Caco-2 (cell line): ENCODE measurements around the gene DNAH1. TPM values are rescaled to one million over a fixed set of nuclear protein-coding genes. Genes with fewer than 3 reads are reported as not detected.

Source experiments
- BruUV-seq: library from RNA; stranded (reverse); fragments of 400-500 nt; replicated peaks from 2 replicates; lab custom pipeline; 2021; lab: Mats Ljungman, UMichigan
- CTCF ChIA-PET: fragments of 300-600 bp; sonication (Branson Sonifier 250); formaldehyde crosslinking; loops from one replicate; lab custom pipeline; 2022; ENCODE audit warnings: antibody characterized with exemption; lab: Charles Lee
- POLR2A ChIA-PET: fragments of 300-600 bp; sonication (Branson Sonifier 250); formaldehyde crosslinking; loops from one replicate; lab custom pipeline; 2022; ENCODE audit warnings: antibody characterized with exemption; lab: Charles Lee
- DNase-seq, 2 experiments: peaks; one replicate each; pipeline versions ENCODE4 v3.0.0 to v3.0.0-alpha.2; 2020 to 2022
- H3K27me3 ChIP-seq: replicated peaks from 2 replicates; pipeline ENCODE4 v1.6.0; 2011; ENCODE audit warnings: low read length; ENCODE audit not compliant: control insufficient read depth, insufficient read depth
- H3K36me3 ChIP-seq: 2 replicates; pipeline ENCODE4 v1.5.1; 2011; ENCODE audit warnings: low read length; ENCODE audit not compliant: control insufficient read depth, insufficient read depth
- H3K4me1 ChIP-seq: fragments of 250-450 bp; sonication (Bioruptor Pico); 2 replicates; pipeline ENCODE4 v1.5.1; 2020; ENCODE audit warnings: mild to moderate bottlenecking
- H3K4me3 ChIP-seq: 2 replicates; pipeline ENCODE4 v1.5.1; 2011; ENCODE audit warnings: low read depth, mild to moderate bottlenecking, control low read depth, low read length
- H3K9me3 ChIP-seq: fragments of 250-450 bp; sonication (Bioruptor Pico); 2 replicates; pipeline ENCODE4 v1.5.1; 2020; ENCODE audit warnings: mild to moderate bottlenecking, moderate library complexity
- H3K27ac Mint-ChIP-seq: one replicate; pipeline ENCODE4 v1.8.0; 2022; ENCODE audit warnings: mixed read lengths; ENCODE audit not compliant: unreplicated experiment
- H3K27me3 Mint-ChIP-seq: one replicate; pipeline ENCODE4 v1.8.0; 2022; ENCODE audit warnings: mixed read lengths; ENCODE audit not compliant: insufficient read depth, unreplicated experiment
- H3K36me3 Mint-ChIP-seq: one replicate; pipeline ENCODE4 v1.8.0; 2022; ENCODE audit warnings: mild to moderate bottlenecking, mixed read lengths; ENCODE audit not compliant: insufficient read depth, unreplicated experiment
- H3K4me1 Mint-ChIP-seq: one replicate; pipeline ENCODE4 v1.8.0; 2022; ENCODE audit warnings: low read depth, mixed read lengths; ENCODE audit not compliant: unreplicated experiment
- H3K4me3 Mint-ChIP-seq: one replicate; pipeline ENCODE4 v1.8.0; 2022; ENCODE audit warnings: mild to moderate bottlenecking, moderate library complexity, mixed read lengths; ENCODE audit not compliant: unreplicated experiment
- H3K9me3 Mint-ChIP-seq: one replicate; pipeline ENCODE4 v1.8.0; 2022; ENCODE audit warnings: mixed read lengths; ENCODE audit not compliant: unreplicated experiment
- CTCF ChIP-seq, 2 experiments: fragments of 200-600 bp in 1 of 2; IDR thresholded peaks; 1 replicate in 1 of 2; 2 replicates in 1 of 2; pipeline versions ENCODE4 v1.5.1 to v1.8.0; 2011 to 2022; ENCODE audit warnings: antibody characterized with exemption in 1 of 2, control low read depth in 1 of 2, inconsistent platforms in 1 of 2, low read depth in 1 of 2, low read length in 1 of 2, mild to moderate bottlenecking in 1 of 2, moderate library complexity in 1 of 2; ENCODE audit not compliant: insufficient read depth in 1 of 2, severe bottlenecking in 1 of 2, unreplicated experiment in 1 of 2
- intact Hi-C: fragments of 100-400 bp; cut with micrococcal nuclease; formaldehyde crosslinking; loops from one replicate; pipeline ENCODE4 v1.10.0; 2022; ENCODE audit not compliant: unreplicated experiment
- total RNA-seq: library from RNA; stranded (reverse); gene quantifications from 2 replicates; pipeline ENCODE4 v1.2.3, GENCODE V29; 2022

DNAH1 gene
- total RNA-seq, 1 experiment from 2014 or later, result 4.1 TPM

GRCh38 chr3:52313774-52314188 is 2.3 kb upstream of the DNAH1 start:
- Mint-ChIP-seq H3K9me3 (no peaks in the 10 kb centered on the region), H3K27me3 (no peaks in the 10 kb centered on the region), H3K4me3 (no peak overlapping the region), H3K27ac (no peak overlapping the region), H3K4me1 (peaks cover 7% of the 10 kb centered on the region), H3K36me3 (peaks cover 4% of the 10 kb centered on the region)
- Histone ChIP-seq H3K27me3 (no peaks in the 10 kb centered on the region), H3K4me3 (no peak overlapping the region), H3K9me3 (no peaks in the 10 kb centered on the region), H3K36me3 (no peaks in the 10 kb centered on the region), H3K4me1 (peaks cover 17% of the 10 kb centered on the region)
- CTCF ChIA-PET, result no interaction called here
- no peak for TF ChIP-seq CTCF (IDR thresholded peaks at IDR 0.05; ENCODE audit: insufficient read depth in 1 of 2, low read depth in 1 of 2, low read length in 1 of 2, severe bottlenecking in 1 of 2, unreplicated experiment in 1 of 2)
- BruUV-seq, result no TSS peak
- POLR2A ChIA-PET, result no interaction called here
- no peak for DNase-seq
- intact Hi-C loops, result no loop called here

GRCh38 chr3:52314489-52314888 is 1.6 kb upstream of the DNAH1 start:
- Histone ChIP-seq H3K36me3 (no peaks in the 10 kb centered on the region), H3K9me3 (no peaks in the 10 kb centered on the region), H3K4me3 (no peak overlapping the region), H3K4me1 (peaks cover 20% of the 10 kb centered on the region), H3K27me3 (no peaks in the 10 kb centered on the region)
- no peaks in the 10 kb centered on the region for H3K9me3 Mint-ChIP-seq
- no peak for DNase-seq
- H3K36me3 Mint-ChIP-seq, result peaks cover 4% of the 10 kb centered on the region
- H3K27ac Mint-ChIP-seq, result no peak overlapping the region
- peaks cover 7% of the 10 kb centered on the region for H3K4me1 Mint-ChIP-seq
- BruUV-seq, result no TSS peak
- ChIA-PET CTCF (no interaction called here), POLR2A (no interaction called here)
- TF ChIP-seq CTCF (IDR thresholded peaks at IDR 0.05; ENCODE audit: insufficient read depth in 1 of 2, low read depth in 1 of 2, low read length in 1 of 2, severe bottlenecking in 1 of 2, unreplicated experiment in 1 of 2), result no peak
- no peak overlapping the region for H3K4me3 Mint-ChIP-seq
- intact Hi-C loops, result no loop called here
- H3K27me3 Mint-ChIP-seq, result no peaks in the 10 kb centered on the region

DNA sequence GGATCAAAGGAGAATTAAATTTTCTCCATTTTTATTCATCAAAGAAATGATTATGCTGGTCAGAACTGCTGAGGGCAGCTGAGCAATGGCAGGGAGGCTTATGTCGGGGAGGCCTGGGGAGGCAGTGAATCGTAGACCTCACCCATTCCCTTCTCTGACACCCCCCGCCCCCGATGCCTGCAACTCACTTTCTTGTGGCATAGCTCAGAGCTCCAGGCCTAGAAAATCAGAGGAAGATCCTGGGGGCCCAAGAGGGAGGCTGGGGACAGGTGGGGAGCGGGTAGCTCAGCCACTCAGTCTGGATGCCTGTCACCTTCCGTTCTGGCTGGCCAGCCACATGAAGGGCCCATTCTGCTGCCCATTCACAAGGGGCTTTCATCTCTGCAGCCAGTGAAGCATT is 1.1 kb upstream of the DNAH1 start:
- Histone ChIP-seq H3K4me3 (no peak overlapping the region), H3K27me3 (no peaks in the 10 kb centered on the region), H3K4me1 (peaks cover 20% of the 10 kb centered on the region), H3K9me3 (no peaks in the 10 kb centered on the region), H3K36me3 (no peaks in the 10 kb centered on the region)
- Mint-ChIP-seq H3K4me3 (no peak overlapping the region), H3K9me3 (no peaks in the 10 kb centered on the region), H3K27me3 (no peaks in the 10 kb centered on the region), H3K36me3 (peaks cover 4% of the 10 kb centered on the region), H3K4me1 (peaks cover 7% of the 10 kb centered on the region), H3K27ac (no peak overlapping the region)
- POLR2A ChIA-PET, result no interaction called here
- TF ChIP-seq CTCF (IDR thresholded peaks at IDR 0.05; ENCODE audit: insufficient read depth in 1 of 2, low read depth in 1 of 2, low read length in 1 of 2, severe bottlenecking in 1 of 2, unreplicated experiment in 1 of 2), result no peak
- intact Hi-C loops, result no loop called here
- CTCF ChIA-PET, result no interaction called here
- DNase-seq, result no peak
- no TSS peak for BruUV-seq
